BJ (cell line): ENCODE results near the gene TBC1D9. TPM values are rescaled to one million over a fixed set of nuclear protein-coding genes. Genes with fewer than 3 reads are reported as not detected.

Experiments
- CTCF ChIA-PET: fragments of 350-600 bp; formaldehyde crosslinking; extraction: SDS; loops from one replicate; lab custom pipeline; 2021; ENCODE audit warnings: antibody characterized with exemption, inconsistent platforms; lab: Yijun Ruan, JAX
- POLR2A ChIA-PET: fragments of 300-600 bp; sonication (Branson Sonifier 250); formaldehyde crosslinking; extraction: SDS; loops from one replicate; lab custom pipeline; 2021; ENCODE audit warnings: antibody characterized with exemption; lab: Charles Lee
- DNase-seq: peaks from one replicate; pipeline ENCODE4 v3.0.0-alpha.2; 2011; ENCODE audit warnings: low read depth
- H3K27me3 ChIP-seq: 2 replicates; pipeline ENCODE4 v1.6.0; 2011; ENCODE audit warnings: low read length; ENCODE audit not compliant: control insufficient read depth, insufficient read depth
- H3K36me3 ChIP-seq: 2 replicates; pipeline ENCODE4 v1.5.1; 2011; ENCODE audit warnings: low read length; ENCODE audit not compliant: control insufficient read depth, insufficient read depth
- H3K4me3 ChIP-seq: 2 replicates; pipeline ENCODE4 v1.5.1; 2011; ENCODE audit warnings: low read depth, mild to moderate bottlenecking, control low read depth, low read length
- polyA plus RNA-seq: library from polyadenylated mRNA; depleted of rRNA; stranded (reverse); fragments of >200 nt; gene quantifications from 2 replicates; pipeline ENCODE4 v1.2.3, GENCODE V29; 2011
- TF ChIP-seq, protein P1 (sequence below): IDR thresholded peaks from 2 replicates; pipeline ENCODE4 v1.5.1; 2011; ENCODE audit warnings: low read depth, mild to moderate bottlenecking, control low read depth, inconsistent platforms, low read length, moderate library complexity; ENCODE audit not compliant: insufficient read depth

TBC1D9 gene
- polyA plus RNA-seq, 1 experiment, result 12.0 TPM

DNA sequence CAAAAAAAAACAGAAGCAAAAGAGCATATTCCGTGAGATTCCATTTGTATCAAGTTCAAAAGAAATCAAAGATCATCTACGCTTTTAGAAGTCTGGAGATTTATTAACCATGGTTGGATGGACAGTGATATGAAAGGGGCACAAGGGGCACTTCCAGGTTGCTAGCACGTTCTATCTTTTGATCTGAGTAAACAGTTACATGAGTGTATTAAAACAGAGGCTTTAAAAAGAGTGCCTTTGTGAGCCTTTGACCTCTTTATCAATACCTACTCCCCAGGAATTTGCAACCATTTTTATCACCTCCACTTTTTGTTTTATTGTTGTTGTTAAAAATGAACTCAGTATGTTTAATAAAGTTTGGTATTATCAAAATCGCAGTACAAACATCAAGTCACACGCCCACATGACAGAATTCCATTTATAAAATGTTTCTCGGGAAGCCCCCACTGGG lies 115.1 kb downstream of the TBC1D9 start:
- ChIA-PET POLR2A (no interaction called here), CTCF (no interaction called here)
- Histone ChIP-seq H3K27me3 (no peaks in the 10 kb centered on the region), H3K36me3 (peaks cover 7% of the 10 kb centered on the region), H3K4me3 (no peak overlapping the region)
- no peak for DNase-seq
- TF ChIP-seq, protein P1, sequence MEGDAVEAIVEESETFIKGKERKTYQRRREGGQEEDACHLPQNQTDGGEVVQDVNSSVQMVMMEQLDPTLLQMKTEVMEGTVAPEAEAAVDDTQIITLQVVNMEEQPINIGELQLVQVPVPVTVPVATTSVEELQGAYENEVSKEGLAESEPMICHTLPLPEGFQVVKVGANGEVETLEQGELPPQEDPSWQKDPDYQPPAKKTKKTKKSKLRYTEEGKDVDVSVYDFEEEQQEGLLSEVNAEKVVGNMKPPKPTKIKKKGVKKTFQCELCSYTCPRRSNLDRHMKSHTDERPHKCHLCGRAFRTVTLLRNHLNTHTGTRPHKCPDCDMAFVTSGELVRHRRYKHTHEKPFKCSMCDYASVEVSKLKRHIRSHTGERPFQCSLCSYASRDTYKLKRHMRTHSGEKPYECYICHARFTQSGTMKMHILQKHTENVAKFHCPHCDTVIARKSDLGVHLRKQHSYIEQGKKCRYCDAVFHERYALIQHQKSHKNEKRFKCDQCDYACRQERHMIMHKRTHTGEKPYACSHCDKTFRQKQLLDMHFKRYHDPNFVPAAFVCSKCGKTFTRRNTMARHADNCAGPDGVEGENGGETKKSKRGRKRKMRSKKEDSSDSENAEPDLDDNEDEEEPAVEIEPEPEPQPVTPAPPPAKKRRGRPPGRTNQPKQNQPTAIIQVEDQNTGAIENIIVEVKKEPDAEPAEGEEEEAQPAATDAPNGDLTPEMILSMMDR, result no peak

DNA sequence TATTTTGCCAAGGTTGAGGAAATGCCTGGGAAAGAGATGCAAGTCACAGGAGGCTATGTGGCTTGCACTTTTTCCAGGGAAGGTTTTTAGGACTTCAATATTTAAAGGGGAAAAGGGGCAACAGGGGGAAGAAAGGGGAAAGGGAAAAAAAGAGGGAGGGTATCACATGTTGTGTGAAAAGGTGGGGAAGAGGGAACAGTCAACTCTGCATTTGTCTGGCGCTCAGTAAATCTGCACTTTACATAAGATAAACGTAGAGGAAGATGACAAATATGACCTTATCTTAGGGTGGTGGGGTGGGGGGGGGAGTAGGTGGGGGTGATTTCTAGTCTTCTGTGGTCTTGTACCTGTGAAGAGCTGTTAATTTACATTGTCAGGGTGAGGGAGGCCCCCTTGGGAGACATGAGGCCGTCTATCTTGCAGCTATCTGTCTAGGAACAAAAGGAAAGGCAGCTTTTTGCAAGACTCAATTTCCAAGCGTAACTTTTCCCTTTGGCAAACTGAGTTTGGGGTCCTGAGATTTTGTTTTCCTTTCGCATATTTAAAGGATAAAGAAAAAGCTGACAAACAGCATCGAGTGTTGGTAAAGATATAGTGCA lies 115.9 kb downstream of the TBC1D9 start:
- H3K27me3 ChIP-seq, result no peaks in the 10 kb centered on the region
- TF ChIP-seq, protein P1, result no peak
- POLR2A ChIA-PET, result no interaction called here
- no peak overlapping the region for H3K4me3 ChIP-seq
- DNase-seq, result no peak
- H3K36me3 ChIP-seq, result peaks cover 7% of the 10 kb centered on the region
- CTCF ChIA-PET, result no interaction called here

DNA sequence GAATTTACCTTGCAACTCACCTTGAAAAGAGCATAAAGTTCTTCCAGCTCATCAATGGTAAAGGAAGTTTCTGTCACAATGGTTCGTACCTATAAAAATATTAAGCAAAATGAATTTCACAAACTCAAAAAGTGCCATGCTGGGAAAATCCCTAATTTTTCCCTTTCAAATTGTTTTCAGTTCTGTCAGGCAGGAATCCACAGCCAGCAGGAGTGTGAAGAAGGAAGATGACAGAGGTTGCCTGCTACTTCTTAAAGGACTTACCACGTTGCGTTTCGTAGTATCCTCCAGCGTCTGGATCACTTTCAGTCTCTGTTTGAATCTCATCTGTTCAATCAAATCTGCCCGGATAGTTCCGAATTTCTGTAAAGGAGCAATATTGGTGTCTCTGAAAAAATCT lies 117.1 kb downstream of the TBC1D9 start:
- Histone ChIP-seq H3K4me3 (no peak overlapping the region), H3K27me3 (no peaks in the 10 kb centered on the region), H3K36me3 (peaks cover 6% of the 10 kb centered on the region)
- CTCF ChIA-PET, result interaction anchor here (1.0 kb wide), 1 partner anchor 17 kb away, joined by 3 read pairs; no protein-coding TSS in a partner anchor
- TF ChIP-seq, protein P1, result no peak
- POLR2A ChIA-PET, result no interaction called here
- DNase-seq, result no peak

DNA sequence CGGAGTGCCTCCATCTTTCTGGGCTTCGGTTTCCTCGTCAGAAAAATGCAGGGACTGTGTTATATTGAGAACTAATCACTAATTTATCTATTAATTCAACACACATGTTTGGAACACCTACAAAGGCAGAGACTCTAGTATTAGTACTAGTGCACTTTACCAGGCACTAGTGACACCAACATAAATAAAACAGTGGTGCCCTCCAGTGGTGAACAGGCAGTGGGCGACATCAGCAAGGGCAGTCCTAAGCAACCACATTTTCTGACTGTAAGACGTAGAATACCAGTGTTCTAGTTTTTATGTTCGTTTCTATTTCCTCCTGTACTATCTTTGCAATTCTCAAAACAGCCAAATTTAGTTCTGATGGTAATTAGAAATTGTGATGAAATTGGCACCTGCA lies 118.3 kb downstream of the TBC1D9 start:
- DNase-seq, result no peak
- ChIA-PET CTCF (no interaction called here), POLR2A (no interaction called here)
- TF ChIP-seq, protein P1, result peak; percentile 40; the same call in 1 of the 2 replicates
- Histone ChIP-seq H3K27me3 (no peaks in the 10 kb centered on the region), H3K36me3 (peaks cover 1% of the 10 kb centered on the region; the same call in 1 of the 2 replicates), H3K4me3 (no peak overlapping the region)

DNA sequence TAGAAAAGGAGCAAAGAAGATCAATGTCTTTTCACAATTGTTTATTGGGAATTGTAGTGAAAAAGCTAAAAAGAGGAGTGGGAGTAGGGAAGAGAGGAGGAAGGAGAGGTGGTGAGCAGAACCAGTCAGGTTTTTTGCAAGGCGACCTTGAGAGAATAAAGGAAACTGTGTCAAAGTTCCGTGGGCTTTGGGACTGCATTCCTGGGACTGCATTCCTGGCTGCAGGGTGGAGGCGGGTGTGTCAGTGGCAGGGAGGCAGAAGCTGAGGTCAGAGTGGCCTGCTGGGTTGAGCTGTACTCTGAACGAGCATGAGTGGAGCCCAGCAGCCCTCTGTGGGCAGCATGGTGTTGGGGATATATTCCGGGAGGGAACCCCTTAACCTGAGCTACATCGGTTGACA lies 120.6 kb downstream of the TBC1D9 start:
- ChIA-PET CTCF (interaction anchor here (0.6 to 1.4 kb wide), 3 partner anchors 8 to 276 kb away, joined by 3 to 5 read pairs (median 3); no protein-coding TSS in a partner anchor), POLR2A (no interaction called here)
- no peaks in the 10 kb centered on the region for H3K27me3 ChIP-seq
- TF ChIP-seq, protein P1, result peak; percentile 22; the same call in 1 of the 2 replicates
- peaks cover 1% of the 10 kb centered on the region; the same call in 1 of the 2 replicates for H3K36me3 ChIP-seq
- no peak for DNase-seq
- no peak overlapping the region for H3K4me3 ChIP-seq
